ENCODE results near the gene ZNF341. TPM values are rescaled to one million over a fixed set of nuclear protein-coding genes. Genes with fewer than 3 reads are reported as not detected.

ZNF341 gene
- total and polyA plus RNA-seq, 2 donors (not counting 1 experiment from before 2014, with no cell fraction given) = 9.1 to 10.9 TPM

- no peak overlapping the region for H3K4me2 ChIP-seq (replicated peaks; ENCODE audit: low read depth, low read length, poor library complexity, severe bottlenecking)
- 96% methylated on average over 3 of the region's 5 CpGs for WGBS (ENCODE audit: insufficient coverage)
- H2AFZ ChIP-seq (ENCODE audit: insufficient read depth, low read depth, low read length, poor library complexity, severe bottlenecking) = no peak overlapping the region
- H3K27ac ChIP-seq (ENCODE audit: low read length in 2 of 2) = no peak overlapping the region
- H3K79me2 ChIP-seq (ENCODE audit: control insufficient read depth, insufficient read depth, low read length) = peaks cover 100% of the 10 kb centered on the region
- peaks cover 70% of the 10 kb centered on the region for H3K4me1 Mint-ChIP-seq
- no peaks in the 10 kb centered on the region for H3K27me3 ChIP-seq (replicated peaks in 1 of 4; ENCODE audit: control extremely low read depth in 1 of 4, control insufficient read depth in 3 of 4, insufficient read depth in 4 of 4, low read length in 3 of 4)
- TF ChIP-seq CTCF (IDR thresholded peaks at IDR 0.05) (no peak), EZH2 (IDR thresholded peaks at IDR 0.05; ENCODE audit: borderline replicate concordance, insufficient read depth, low read depth, low read length, poor library complexity, severe bottlenecking) (no peak)
- no peaks in the 10 kb centered on the region for H3K9me3 ChIP-seq (ENCODE audit: control extremely low read depth in 1 of 3, control insufficient read depth in 2 of 3, insufficient read depth in 1 of 3, low read length in 2 of 3)
- ATAC-seq (ENCODE audit: low read depth) (no peak), DNase-seq (no peak)
- H3K36me3 ChIP-seq (replicated peaks in 1 of 2; ENCODE audit: control extremely low read depth in 1 of 2, control insufficient read depth in 1 of 2, extremely low read depth in 1 of 2, insufficient read depth in 2 of 2, low read length in 1 of 2) = peaks cover 3% of the 10 kb centered on the region in 2 experiments
- no peaks in the 10 kb centered on the region for H3K9me3 Mint-ChIP-seq (ENCODE audit: insufficient read depth)
- ChIA-PET POLR2A (interaction anchor here (0.6 kb wide), 1 partner anchor 872 kb away, joined by 5 read pairs; no protein-coding TSS in a partner anchor), CTCF (interaction anchor here (1.0 to 1.6 kb wide), 2 partner anchors 57 to 243 kb away, joined by 3 to 5 read pairs; no protein-coding TSS in a partner anchor)
- no peak overlapping the region for H3K9ac ChIP-seq (ENCODE audit: low read length)
- no peak overlapping the region for H3K4me3 ChIP-seq (ENCODE audit: control extremely low read depth in 1 of 5, extremely low read depth in 1 of 5, insufficient read depth in 1 of 5, low read depth in 2 of 5, low read length in 4 of 5)
- peak overlapping the region; percentile 75 for H3K27ac Mint-ChIP-seq
- no peak overlapping the region for H3K4me3 Mint-ChIP-seq
- intact Hi-C loops (cut with micrococcal nuclease) = no loop called here
- peaks cover 87% of the 10 kb centered on the region for H4K20me1 ChIP-seq (ENCODE audit: control insufficient read depth, insufficient read depth, low read length, poor library complexity, severe bottlenecking)
- no peaks in the 10 kb centered on the region for H3K27me3 Mint-ChIP-seq
- H3K4me1 ChIP-seq (ENCODE audit: control insufficient read depth in 2 of 2, insufficient read depth in 2 of 2, low read length in 2 of 2) = peaks cover 35 to 43% of the 10 kb centered on the region in 2 donors
Observed at GRCh38 chr20:33826270-33826897, 94.6 kb downstream of the ZNF341 start.

- ChIA-PET CTCF (interaction anchor here (1.6 kb wide), 1 partner anchor 242 kb away, joined by 5 read pairs; no protein-coding TSS in a partner anchor), POLR2A (no interaction called here)
- peak overlapping the region; percentile 38 for H3K27ac Mint-ChIP-seq
- Histone ChIP-seq H2AFZ (ENCODE audit: insufficient read depth, low read depth, low read length, poor library complexity, severe bottlenecking) (no peak overlapping the region), H3K36me3 (replicated peaks in 1 of 2; ENCODE audit: control extremely low read depth in 1 of 2, control insufficient read depth in 1 of 2, extremely low read depth in 1 of 2, insufficient read depth in 2 of 2, low read length in 1 of 2) (peaks cover 3 to 10% of the 10 kb centered on the region in 2 experiments), H3K4me3 (ENCODE audit: control extremely low read depth in 1 of 5, extremely low read depth in 1 of 5, insufficient read depth in 1 of 5, low read depth in 2 of 5, low read length in 4 of 5) (no peak overlapping the region), H3K4me1 (ENCODE audit: control insufficient read depth in 2 of 2, insufficient read depth in 2 of 2, low read length in 2 of 2) (peaks cover 35 to 43% of the 10 kb centered on the region in 2 donors), H4K20me1 (ENCODE audit: control insufficient read depth, insufficient read depth, low read length, poor library complexity, severe bottlenecking) (peaks cover 89% of the 10 kb centered on the region), H3K9ac (ENCODE audit: low read length) (no peak overlapping the region), H3K4me2 (replicated peaks; ENCODE audit: low read depth, low read length, poor library complexity, severe bottlenecking) (peak overlapping the region; percentile 7), H3K9me3 (ENCODE audit: control extremely low read depth in 1 of 3, control insufficient read depth in 2 of 3, insufficient read depth in 1 of 3, low read length in 2 of 3) (no peaks in the 10 kb centered on the region), H3K79me2 (ENCODE audit: control insufficient read depth, insufficient read depth, low read length) (peaks cover 100% of the 10 kb centered on the region), H3K27ac (ENCODE audit: low read length in 2 of 2) (peak overlapping the region in 1 of 2 donors; percentile 30), H3K27me3 (replicated peaks in 1 of 4; ENCODE audit: control extremely low read depth in 1 of 4, control insufficient read depth in 3 of 4, insufficient read depth in 4 of 4, low read length in 3 of 4) (no peaks in the 10 kb centered on the region)
- intact Hi-C loops (cut with micrococcal nuclease) = no loop called here
- no peak for DNase-seq
- H3K27me3 Mint-ChIP-seq = no peaks in the 10 kb centered on the region
- WGBS (ENCODE audit: insufficient coverage) = 89% methylated on average over 1 of the region's 2 CpGs
- H3K4me3 Mint-ChIP-seq = no peak overlapping the region
- H3K9me3 Mint-ChIP-seq (ENCODE audit: insufficient read depth) = no peaks in the 10 kb centered on the region
- no peak for TF ChIP-seq CTCF (IDR thresholded peaks at IDR 0.05)
- TF ChIP-seq EZH2 (IDR thresholded peaks at IDR 0.05; ENCODE audit: borderline replicate concordance, insufficient read depth, low read depth, low read length, poor library complexity, severe bottlenecking) = no peak
- ATAC-seq (ENCODE audit: low read depth) = no peak
- H3K4me1 Mint-ChIP-seq = peaks cover 69% of the 10 kb centered on the region
Observed at GRCh38 chr20:33827109-33827508, 95.3 kb downstream of the ZNF341 start.
